Liver (tissue), 9 donors: ENCODE measurements around the gene ECSIT. TPM values are rescaled to one million over a fixed set of nuclear protein-coding genes. Genes with fewer than 3 reads are reported as not detected.

Source experiments
- DNase-seq: peaks from one replicate; pipeline ENCODE4 v3.0.0-alpha.2; 2017; ENCODE audit warnings: low spot score
- H3K27ac ChIP-seq, 2 donors: one replicate each; pipeline ENCODE4 v1.7.0; 2013; ENCODE audit warnings: inconsistent platforms in 2 of 2, low read length in 2 of 2, control low read depth in 1 of 2, low read depth in 1 of 2, mild to moderate bottlenecking in 1 of 2
- H3K27me3 ChIP-seq, 4 donors: one replicate each; pipeline versions ENCODE4 v1.6.1 to v1.7.0; 2013; ENCODE audit warnings: low read length in 3 of 4, inconsistent platforms in 1 of 4, mild to moderate bottlenecking in 1 of 4, moderate library complexity in 1 of 4; ENCODE audit not compliant: control insufficient read depth in 4 of 4, insufficient read depth in 4 of 4
- H3K36me3 ChIP-seq, 4 donors: one replicate each; pipeline versions ENCODE4 v1.6.1 to v1.7.0; 2013; ENCODE audit warnings: low read length in 3 of 4, mild to moderate bottlenecking in 3 of 4, low read depth in 1 of 4, moderate library complexity in 1 of 4; ENCODE audit not compliant: control insufficient read depth in 4 of 4, insufficient read depth in 3 of 4
- H3K4me1 ChIP-seq, 4 donors: one replicate each; pipeline versions ENCODE4 v1.6.1 to v1.7.0; 2013; ENCODE audit warnings: low read length in 3 of 4, mild to moderate bottlenecking in 3 of 4, moderate library complexity in 1 of 4; ENCODE audit not compliant: control insufficient read depth in 4 of 4, insufficient read depth in 4 of 4
- H3K4me3 ChIP-seq, 3 donors: one replicate each; pipeline versions ENCODE4 v1.6.1 to v1.7.0; 2013; ENCODE audit warnings: low read length in 3 of 3, control low read depth in 1 of 3, low read depth in 1 of 3, mild to moderate bottlenecking in 1 of 3
- H3K9ac ChIP-seq, 2 donors: one replicate each; pipeline ENCODE4 v1.7.0; 2013; ENCODE audit warnings: low read length in 2 of 2, mild to moderate bottlenecking in 2 of 2, moderate library complexity in 2 of 2, control low read depth in 1 of 2, low read depth in 1 of 2
- H3K9me3 ChIP-seq, 4 donors: one replicate each; pipeline versions ENCODE4 v1.6.1 to v1.7.0; 2013; ENCODE audit warnings: low read length in 3 of 4; ENCODE audit not compliant: control insufficient read depth in 4 of 4
- ATF3 ChIP-seq: IDR thresholded peaks from 2 replicates; pipeline ENCODE4 v1.6.1; 2016; ENCODE audit warnings: antibody characterized with exemption
- CTCF ChIP-seq: fragments of 150-350 bp; IDR thresholded peaks from 2 replicates; pipeline ENCODE4 v1.5.1; 2017; ENCODE audit warnings: improper control_type of control experiment, low read depth, low read length; ENCODE audit not compliant: missing input control
- FOXA1 ChIP-seq: IDR thresholded peaks from 2 replicates; pipeline ENCODE4 v1.6.1; 2016; ENCODE audit warnings: antibody characterized with exemption
- FOXA2 ChIP-seq: IDR thresholded peaks from 2 replicates; pipeline ENCODE4 v1.6.1; 2016; ENCODE audit warnings: antibody characterized with exemption
- GABPA ChIP-seq, 2 donors: IDR thresholded peaks in 1 of 2; conservative IDR thresholded peaks in 1 of 2; 2 replicates each; pipeline ENCODE4 v1.6.1; 2016; ENCODE audit warnings: antibody characterized with exemption in 2 of 2, mild to moderate bottlenecking in 1 of 2, moderate library complexity in 1 of 2
- HNF4A ChIP-seq, 2 donors: conservative IDR thresholded peaks; 2 replicates each; pipeline ENCODE4 v1.6.1; 2016; ENCODE audit warnings: antibody characterized with exemption in 2 of 2, mild to moderate bottlenecking in 2 of 2
- HNF4G ChIP-seq: IDR thresholded peaks from 2 replicates; pipeline ENCODE4 v1.6.1; 2016; ENCODE audit warnings: antibody characterized with exemption
- MAX ChIP-seq: IDR thresholded peaks from 2 replicates; pipeline ENCODE4 v1.6.1; 2016; ENCODE audit warnings: antibody characterized with exemption
- NR2F2 ChIP-seq: IDR thresholded peaks from 2 replicates; pipeline ENCODE4 v1.6.1; 2016; ENCODE audit warnings: antibody characterized with exemption
- RAD21 ChIP-seq, 2 donors: IDR thresholded peaks; 2 replicates each; pipeline ENCODE4 v1.6.1; 2016; ENCODE audit warnings: antibody characterized with exemption in 2 of 2, mild to moderate bottlenecking in 2 of 2
- REST ChIP-seq: IDR thresholded peaks from 2 replicates; pipeline ENCODE4 v1.6.1; 2016; ENCODE audit warnings: antibody characterized with exemption, mild to moderate bottlenecking
- TAF1 ChIP-seq: conservative IDR thresholded peaks from 2 replicates; pipeline ENCODE4 v1.6.1; 2016; ENCODE audit warnings: antibody characterized with exemption, mild to moderate bottlenecking
- YY1 ChIP-seq: IDR thresholded peaks from 2 replicates; pipeline ENCODE4 v1.6.1; 2016; ENCODE audit warnings: antibody characterized with exemption, mild to moderate bottlenecking
- ZBTB33 ChIP-seq: IDR thresholded peaks from 2 replicates; pipeline ENCODE4 v1.6.1; 2016; ENCODE audit warnings: antibody characterized with exemption
- WGBS: extraction: QIAGEN DNeasy Blood & Tissue Kit; methylation state at CpG from one replicate; pipeline ENCODE4 v1.1.7; 2013; 5-methylcytosine and 5-hydroxymethylcytosine counted together
- polyA plus RNA-seq, 2 donors: library from polyadenylated mRNA; stranded (reverse) in 1 of 2; unstranded in 1 of 2; fragments of 200-250 nt in 1 of 2; fragments of >200 nt in 1 of 2; fragmentation: Nextera tagmentation in 1 of 2; extraction: Ambion mirVana in 1 of 2; gene quantifications; one replicate each; pipeline versions ENCODE4 v1.2.1 to v1.2.3, GENCODE V29; 2013 to 2015
- total RNA-seq, 2 donors: library from RNA; depleted of rRNA; stranded (reverse); fragments of >200 nt; gene quantifications; one replicate each; pipeline ENCODE4 v1.2.3, GENCODE V29; 2014
- donor health status: healthy.
- donor health status: healthy.
- donor health status: healthy.
- donor health status: healthy.
- donor health status: healthy.

ECSIT gene
- total and polyA plus RNA-seq, 4 donors = 20.5 to 37.4 (median 31.0) TPM

GRCh38 chr19:11549386-11549953, 20.5 kb upstream of the ECSIT start:
- WGBS = 95% methylated on average over 24 of the region's 24 CpGs
- no peak for DNase-seq
- peaks cover 4 to 21% (median 6%) of the 10 kb centered on the region in 4 donors for H3K36me3 ChIP-seq

GRCh38 chr19:11547929-11548700, 19.2 kb upstream of the ECSIT start:
- H3K4me3 ChIP-seq = no peak overlapping the region
- no peaks in the 10 kb centered on the region for H3K9me3 ChIP-seq
- no peaks in the 10 kb centered on the region for H3K27me3 ChIP-seq
- H3K36me3 ChIP-seq = peaks cover 0 to 12% (median 3%) of the 10 kb centered on the region in 4 donors
- WGBS = 88% methylated on average over 14 of the region's 14 CpGs
- no peaks in the 10 kb centered on the region for H3K4me1 ChIP-seq
- H3K9ac ChIP-seq = no peak overlapping the region
- DNase-seq = no peak
- H3K27ac ChIP-seq = no peak overlapping the region
- no peak for TF ChIP-seq ZBTB33
- no peak for TF ChIP-seq RAD21 (IDR thresholded peaks at IDR 0.05)
- TF ChIP-seq MAX = no peak
- no peak for TF ChIP-seq GABPA (IDR thresholded peaks at IDR 0.05 in 1 of 2, conservative IDR thresholded peaks at IDR 0.05 in 1 of 2)
- TF ChIP-seq CTCF = no peak
- TF ChIP-seq HNF4A (conservative IDR thresholded peaks at IDR 0.05) = no peak
- no peak for TF ChIP-seq NR2F2
- TF ChIP-seq ATF3 = no peak
- TF ChIP-seq HNF4G = no peak
- no peak for TF ChIP-seq YY1

More at GRCh38 chr19:11549386-11549953, 20.5 kb upstream of the ECSIT start:
- no peak overlapping the region for H3K4me3 ChIP-seq
- H3K4me1 ChIP-seq = no peaks in the 10 kb centered on the region
- no peaks in the 10 kb centered on the region for H3K27me3 ChIP-seq
- H3K9ac ChIP-seq = no peak overlapping the region
- H3K27ac ChIP-seq = no peak overlapping the region
- TF ChIP-seq CTCF (no peak), HNF4A (conservative IDR thresholded peaks at IDR 0.05) (no peak), FOXA2 (no peak), REST (no peak), FOXA1 (no peak), TAF1 (no peak)
- no peaks in the 10 kb centered on the region for H3K9me3 ChIP-seq
